CD8-positive, alpha-beta memory T cell (primary cell): ENCODE results near the gene CIB1. TPM values are rescaled to one million over a fixed set of nuclear protein-coding genes. Genes with fewer than 3 reads are reported as not detected.

Experiments
- CTCF ChIA-PET: fragments of 350-600 bp; sonication (Branson Sonifier 250); formaldehyde crosslinking; loops from one replicate; lab custom pipeline; 2021; ENCODE audit warnings: antibody characterized with exemption; lab: Charles Lee
- POLR2A ChIA-PET: fragments of 350-600 bp; sonication (Branson Sonifier 250); formaldehyde crosslinking; loops from one replicate; lab custom pipeline; 2021; ENCODE audit warnings: antibody characterized with exemption; lab: Charles Lee
- DNase-seq, 5 donors: peaks; one replicate each; pipeline versions ENCODE4 v3.0.0 to v3.0.0-alpha.2; 2020 to 2022; ENCODE audit warnings: mixed read lengths in 1 of 5
- H3K27ac ChIP-seq: one replicate; pipeline ENCODE4 v1.7.0; 2013; ENCODE audit warnings: low read depth, mild to moderate bottlenecking, low read length, moderate library complexity
- H3K27me3 ChIP-seq: 2 replicates; pipeline ENCODE4 v1.7.0; 2013; ENCODE audit warnings: low read length, mild to moderate bottlenecking; ENCODE audit not compliant: insufficient read depth, poor library complexity, severe bottlenecking
- H3K36me3 ChIP-seq: 2 replicates; pipeline ENCODE4 v1.7.0; 2013; ENCODE audit warnings: mild to moderate bottlenecking, low read length, moderate library complexity; ENCODE audit not compliant: insufficient read depth
- H3K4me1 ChIP-seq: 2 replicates; pipeline ENCODE4 v1.7.0; 2013; ENCODE audit warnings: mild to moderate bottlenecking, low read length, moderate library complexity; ENCODE audit not compliant: insufficient read depth
- H3K4me3 ChIP-seq: 2 replicates; pipeline ENCODE4 v1.7.0; 2013; ENCODE audit warnings: mild to moderate bottlenecking, low read length
- H3K9me3 ChIP-seq: 2 replicates; pipeline ENCODE4 v1.7.0; 2013; ENCODE audit warnings: mild to moderate bottlenecking, low read length
- H3K27ac Mint-ChIP-seq, 8 donors: one replicate each; pipeline ENCODE4 v1.8.0; 2020 to 2021; ENCODE audit warnings: mixed read lengths in 8 of 8, mild to moderate bottlenecking in 6 of 8, inconsistent platforms in 3 of 8, moderate library complexity in 3 of 8
- H3K27me3 Mint-ChIP-seq, 2 donors: one replicate each; pipeline ENCODE4 v1.8.0; 2020 to 2021; ENCODE audit warnings: mixed read lengths in 2 of 2, mild to moderate bottlenecking in 1 of 2, moderate library complexity in 1 of 2
- H3K36me3 Mint-ChIP-seq, 3 donors: one replicate each; pipeline ENCODE4 v1.8.0; 2020 to 2021; ENCODE audit warnings: mixed read lengths in 3 of 3, inconsistent platforms in 1 of 3, mild to moderate bottlenecking in 1 of 3
- H3K4me1 Mint-ChIP-seq, 3 donors: one replicate each; pipeline ENCODE4 v1.8.0; 2020 to 2021; ENCODE audit warnings: mixed read lengths in 3 of 3, inconsistent platforms in 1 of 3, mild to moderate bottlenecking in 1 of 3
- H3K4me3 Mint-ChIP-seq, 7 donors: one replicate each; pipeline ENCODE4 v1.8.0; 2020 to 2021; ENCODE audit warnings: mixed read lengths in 7 of 7, mild to moderate bottlenecking in 6 of 7, moderate library complexity in 4 of 7, inconsistent platforms in 2 of 7
- H3K9me3 Mint-ChIP-seq, 5 donors: one replicate each; pipeline ENCODE4 v1.8.0; 2020 to 2022; ENCODE audit warnings: mixed read lengths in 5 of 5, mild to moderate bottlenecking in 3 of 5, moderate library complexity in 2 of 5, inconsistent platforms in 1 of 5
- polyA plus RNA-seq: library from polyadenylated mRNA; unstranded; fragments of 300-500 nt; fragmentation: Illumina TruSeq; gene quantifications from one replicate; pipeline ENCODE4 v1.2.3, GENCODE V29; 2021
- total RNA-seq, 2 experiments: library from RNA; stranded (reverse); gene quantifications; one replicate each; pipeline ENCODE4 v1.2.3, GENCODE V29; 2021

Gene CIB1
- total and polyA plus RNA-seq, 3 experiments from 2014 or later = 162 to 251 (median 166) TPM

- Mint-ChIP-seq H3K27ac (no peak overlapping the region), H3K27me3 (no peaks in the 10 kb centered on the region), H3K4me3 (no peak overlapping the region), H3K4me1 (peaks cover 6 to 11% (median 8%) of the 10 kb centered on the region in 3 donors), H3K9me3 (no peaks in the 10 kb centered on the region), H3K36me3 (peaks cover 0 to 46% (median 4%) of the 10 kb centered on the region in 3 donors)
- Histone ChIP-seq H3K27me3 (no peaks in the 10 kb centered on the region), H3K27ac (no peak overlapping the region), H3K9me3 (no peaks in the 10 kb centered on the region), H3K4me3 (no peak overlapping the region), H3K36me3 (peaks cover 5% of the 10 kb centered on the region), H3K4me1 (no peaks in the 10 kb centered on the region)
- POLR2A ChIA-PET = no interaction called here
- no peak for DNase-seq
- CTCF ChIA-PET = interaction anchor here (1.4 kb wide), 1 partner anchor 28 kb away, joined by 3 read pairs; no protein-coding TSS in a partner anchor
Observed at GRCh38 chr15:90222547-90222946, 11.2 kb downstream of the CIB1 start.

- Histone ChIP-seq H3K27me3 (no peaks in the 10 kb centered on the region), H3K9me3 (no peaks in the 10 kb centered on the region), H3K4me1 (no peaks in the 10 kb centered on the region), H3K36me3 (no peaks in the 10 kb centered on the region), H3K4me3 (no peak overlapping the region), H3K27ac (no peak overlapping the region)
- Mint-ChIP-seq H3K4me1 (peaks cover 6 to 17% (median 8%) of the 10 kb centered on the region in 3 donors), H3K36me3 (peaks cover 0 to 41% (median 4%) of the 10 kb centered on the region in 3 donors), H3K27me3 (no peaks in the 10 kb centered on the region), H3K4me3 (no peak overlapping the region), H3K9me3 (no peaks in the 10 kb centered on the region), H3K27ac (peak overlapping the region in 1 of 8 donors; percentile 33)
- no peak for DNase-seq
- ChIA-PET POLR2A (no interaction called here), CTCF (interaction anchor here (0.9 to 1.9 kb wide), 10 partner anchors 9 to 122 kb away, joined by 3 to 10 read pairs (median 3); partner anchors contain the start of genes CIB1, GDPGP1 and SEMA4B)
Observed at GRCh38 chr15:90221246-90221900, 12.4 kb downstream of the CIB1 start.

- Histone ChIP-seq H3K27ac (no peak overlapping the region), H3K36me3 (no peaks in the 10 kb centered on the region), H3K27me3 (no peaks in the 10 kb centered on the region), H3K4me3 (no peak overlapping the region), H3K9me3 (no peaks in the 10 kb centered on the region), H3K4me1 (no peaks in the 10 kb centered on the region)
- peaks cover 11 to 25% (median 12%) of the 10 kb centered on the region in 3 donors for H3K4me1 Mint-ChIP-seq
- peak overlapping the region in 1 of 8 donors; percentile 38 for H3K27ac Mint-ChIP-seq
- POLR2A ChIA-PET = interaction anchor here (0.6 kb wide), 1 partner anchor 10 kb away, joined by 4 read pairs; no protein-coding TSS in a partner anchor
- no peaks in the 10 kb centered on the region for H3K27me3 Mint-ChIP-seq
- peaks cover 0 to 28% (median 3%) of the 10 kb centered on the region in 3 donors for H3K36me3 Mint-ChIP-seq
- H3K4me3 Mint-ChIP-seq = no peak overlapping the region
- peak; percentile 35 to 73 (median 44) for DNase-seq
- no peaks in the 10 kb centered on the region for H3K9me3 Mint-ChIP-seq
- CTCF ChIA-PET = interaction anchor here (0.8 to 2.1 kb wide), 6 partner anchors 8 to 69 kb away, joined by 3 to 9 read pairs (median 3); no protein-coding TSS in a partner anchor
Observed at GRCh38 chr15:90219421-90220141, 14.2 kb downstream of the CIB1 start.

GRCh38 chr15:90217671-90218394, 15.9 kb downstream of the CIB1 start:
- no peaks in the 10 kb centered on the region for H3K27me3 Mint-ChIP-seq
- no peak for DNase-seq
- H3K4me1 Mint-ChIP-seq = peaks cover 11 to 26% (median 19%) of the 10 kb centered on the region in 3 donors
- no peak overlapping the region for H3K4me3 Mint-ChIP-seq
- H3K27ac ChIP-seq = no peak overlapping the region
- peaks cover 0 to 16% (median 3%) of the 10 kb centered on the region in 3 donors for H3K36me3 Mint-ChIP-seq
- H3K27ac Mint-ChIP-seq = peak overlapping the region in 2 of 8 donors; percentile 32 to 51
- CTCF ChIA-PET = interaction anchor here (0.9 to 2.1 kb wide), 4 partner anchors 13 to 67 kb away, joined by 3 to 9 read pairs (median 3); no protein-coding TSS in a partner anchor
- H3K4me3 ChIP-seq = no peak overlapping the region
- POLR2A ChIA-PET = no interaction called here
- H3K4me1 ChIP-seq = no peaks in the 10 kb centered on the region
- no peaks in the 10 kb centered on the region for H3K27me3 ChIP-seq
- no peaks in the 10 kb centered on the region for H3K36me3 ChIP-seq
- H3K9me3 Mint-ChIP-seq = no peaks in the 10 kb centered on the region
- H3K9me3 ChIP-seq = no peaks in the 10 kb centered on the region

GRCh38 chr15:90214553-90215196, 19.1 kb downstream of the CIB1 start:
- no peak overlapping the region for H3K4me3 Mint-ChIP-seq
- Histone ChIP-seq H3K27me3 (no peaks in the 10 kb centered on the region), H3K4me1 (peaks cover 7% of the 10 kb centered on the region), H3K9me3 (no peaks in the 10 kb centered on the region), H3K36me3 (no peaks in the 10 kb centered on the region), H3K4me3 (no peak overlapping the region), H3K27ac (no peak overlapping the region)
- H3K27me3 Mint-ChIP-seq = no peaks in the 10 kb centered on the region
- H3K27ac Mint-ChIP-seq = peak overlapping the region in 3 of 8 donors; percentile 15 to 29 (median 19)
- no peaks in the 10 kb centered on the region for H3K9me3 Mint-ChIP-seq
- H3K4me1 Mint-ChIP-seq = peaks cover 24 to 39% (median 32%) of the 10 kb centered on the region in 3 donors
- no peak for DNase-seq
- POLR2A ChIA-PET = interaction anchor here (0.6 kb wide), 1 partner anchor 37 kb away, joined by 5 read pairs; no protein-coding TSS in a partner anchor
- CTCF ChIA-PET = interaction anchor here (0.9 to 1.3 kb wide), 3 partner anchors 27 to 73 kb away, joined by 3 to 4 read pairs (median 3); no protein-coding TSS in a partner anchor
- H3K36me3 Mint-ChIP-seq = peaks cover 0 to 16% (median 3%) of the 10 kb centered on the region in 3 donors

- ChIA-PET POLR2A (no interaction called here), CTCF (interaction anchor here (0.9 to 1.4 kb wide), 3 partner anchors 13 to 73 kb away, joined by 3 to 4 read pairs (median 3); no protein-coding TSS in a partner anchor)
- no peaks in the 10 kb centered on the region for H3K27me3 Mint-ChIP-seq
- Histone ChIP-seq H3K27me3 (no peaks in the 10 kb centered on the region), H3K4me1 (peaks cover 10% of the 10 kb centered on the region), H3K27ac (no peak overlapping the region), H3K4me3 (no peak overlapping the region), H3K9me3 (no peaks in the 10 kb centered on the region), H3K36me3 (no peaks in the 10 kb centered on the region)
- H3K4me3 Mint-ChIP-seq = no peak overlapping the region
- H3K36me3 Mint-ChIP-seq = peaks cover 0 to 14% (median 2%) of the 10 kb centered on the region in 3 donors
- no peak for DNase-seq
- no peaks in the 10 kb centered on the region for H3K9me3 Mint-ChIP-seq
- H3K27ac Mint-ChIP-seq = peak overlapping the region in 2 of 8 donors; percentile 42 to 68
- peaks cover 23 to 38% (median 36%) of the 10 kb centered on the region in 3 donors for H3K4me1 Mint-ChIP-seq
Observed at GRCh38 chr15:90213818-90214204, 19.9 kb downstream of the CIB1 start.

- ChIA-PET CTCF (interaction anchor here (0.9 to 1.4 kb wide), 4 partner anchors 8 to 14 kb away, joined by 3 read pairs; partner anchors contain the start of gene SEMA4B), POLR2A (no interaction called here)
- no peak overlapping the region for H3K4me3 ChIP-seq
- H3K4me3 Mint-ChIP-seq = no peak overlapping the region
- H3K9me3 Mint-ChIP-seq = no peaks in the 10 kb centered on the region
- peaks cover 0 to 12% (median 2%) of the 10 kb centered on the region in 3 donors for H3K36me3 Mint-ChIP-seq
- H3K9me3 ChIP-seq = no peaks in the 10 kb centered on the region
- peaks cover 10% of the 10 kb centered on the region for H3K4me1 ChIP-seq
- H3K27ac Mint-ChIP-seq = peak overlapping the region in 2 of 8 donors; percentile 42 to 68
- H3K36me3 ChIP-seq = no peaks in the 10 kb centered on the region
- no peak overlapping the region for H3K27ac ChIP-seq
- DNase-seq = no peak
- peaks cover 20 to 34% (median 32%) of the 10 kb centered on the region in 3 donors for H3K4me1 Mint-ChIP-seq
- no peaks in the 10 kb centered on the region for H3K27me3 ChIP-seq
- no peaks in the 10 kb centered on the region for H3K27me3 Mint-ChIP-seq
Observed at GRCh38 chr15:90213122-90213817, 20.5 kb downstream of the CIB1 start.
